ENCODE results near the gene METTL21A.
"Not testable (repeated sequence)": the region's sequence is repeated elsewhere in the genome, so short reads cannot be mapped to it uniquely, and the experiment has no call there.

Gene METTL21A

GRCh38 chr2:207625014-207625907 is at the start of gene METTL21A:
Gene METTL21A, minus strand, starts transcription at chr2:207625394. Its CDS starts 1,019 bp downstream, at chr2:207624375.
- no peaks in the 10 kb centered on the region for H3K9me3 Mint-ChIP-seq (ENCODE audit: low read depth)
- H3K27ac Mint-ChIP-seq, result peak within 1 kb of the TSS; percentile 97
- peak within 1 kb of the TSS; percentile 95 for H3K4me3 Mint-ChIP-seq
- peaks cover 49% of the 10 kb centered on the region for H3K4me1 Mint-ChIP-seq (ENCODE audit: low read depth)
- H3K27me3 Mint-ChIP-seq, result no peaks in the 10 kb centered on the region
- H3K36me3 Mint-ChIP-seq, result peaks cover 5% of the 10 kb centered on the region

- H3K27ac Mint-ChIP-seq, result no peak overlapping the region
Observed at GRCh38 chr2:207674826-207675225, 49.6 kb upstream of the METTL21A start.

GRCh38 chr2:207674266-207674774 is 49.1 kb upstream of the METTL21A start:
- Mint-ChIP-seq H3K27ac (no peak overlapping the region), H3K4me1 (ENCODE audit: low read depth) (no peaks in the 10 kb centered on the region), H3K27me3 (no peaks in the 10 kb centered on the region), H3K36me3 (no peaks in the 10 kb centered on the region), H3K4me3 (no peak overlapping the region), H3K9me3 (ENCODE audit: low read depth) (no peaks in the 10 kb centered on the region)

More at GRCh38 chr2:207674826-207675225, 49.6 kb upstream of the METTL21A start:
- Mint-ChIP-seq H3K4me1 (ENCODE audit: low read depth) (no peaks in the 10 kb centered on the region), H3K4me3 (no peak overlapping the region), H3K9me3 (ENCODE audit: low read depth) (no peaks in the 10 kb centered on the region), H3K27me3 (peaks cover 3% of the 10 kb centered on the region), H3K36me3 (no peaks in the 10 kb centered on the region)

- H3K9me3 Mint-ChIP-seq (ENCODE audit: low read depth), result no peaks in the 10 kb centered on the region
- H3K4me1 Mint-ChIP-seq (ENCODE audit: low read depth), result no peaks in the 10 kb centered on the region
- H3K27ac Mint-ChIP-seq, result no peak overlapping the region
- H3K36me3 Mint-ChIP-seq, result no peaks in the 10 kb centered on the region
- no peaks in the 10 kb centered on the region for H3K27me3 Mint-ChIP-seq
- H3K4me3 Mint-ChIP-seq, result no peak overlapping the region
Observed at GRCh38 chr2:207673431-207673830, 48.2 kb upstream of the METTL21A start.

GRCh38 chr2:207670887-207671286 is 45.7 kb upstream of the METTL21A start:
- Mint-ChIP-seq H3K9me3 (ENCODE audit: low read depth) (no peaks in the 10 kb centered on the region), H3K36me3 (no peaks in the 10 kb centered on the region), H3K4me3 (no peak overlapping the region), H3K4me1 (ENCODE audit: low read depth) (no peaks in the 10 kb centered on the region), H3K27me3 (no peaks in the 10 kb centered on the region), H3K27ac (no peak overlapping the region)

- no peak overlapping the region for H3K4me3 Mint-ChIP-seq
- H3K27ac Mint-ChIP-seq, result no peak overlapping the region
- H3K27me3 Mint-ChIP-seq, result no peaks in the 10 kb centered on the region
- H3K9me3 Mint-ChIP-seq (ENCODE audit: low read depth), result no peaks in the 10 kb centered on the region
- H3K36me3 Mint-ChIP-seq, result no peaks in the 10 kb centered on the region
- H3K4me1 Mint-ChIP-seq (ENCODE audit: low read depth), result no peaks in the 10 kb centered on the region
Observed at GRCh38 chr2:207663870-207664545, 38.8 kb upstream of the METTL21A start.

GRCh38 chr2:207662203-207662602 is 37.0 kb upstream of the METTL21A start:
- H3K27ac Mint-ChIP-seq, result no peak overlapping the region
- H3K36me3 Mint-ChIP-seq, result no peaks in the 10 kb centered on the region
- no peaks in the 10 kb centered on the region for H3K9me3 Mint-ChIP-seq (ENCODE audit: low read depth)
- no peaks in the 10 kb centered on the region for H3K4me1 Mint-ChIP-seq (ENCODE audit: low read depth)
- H3K4me3 Mint-ChIP-seq, result no peak overlapping the region
- no peaks in the 10 kb centered on the region for H3K27me3 Mint-ChIP-seq

- H3K4me1 Mint-ChIP-seq (ENCODE audit: low read depth), result no peaks in the 10 kb centered on the region
- no peak overlapping the region for H3K4me3 Mint-ChIP-seq
- no peaks in the 10 kb centered on the region for H3K36me3 Mint-ChIP-seq
- H3K9me3 Mint-ChIP-seq (ENCODE audit: low read depth), result no peaks in the 10 kb centered on the region
- no peak overlapping the region for H3K27ac Mint-ChIP-seq
- no peaks in the 10 kb centered on the region for H3K27me3 Mint-ChIP-seq
Observed at GRCh38 chr2:207660994-207661393, 35.8 kb upstream of the METTL21A start.

GRCh38 chr2:207658156-207658555 is 33.0 kb upstream of the METTL21A start:
- H3K36me3 Mint-ChIP-seq, result no peaks in the 10 kb centered on the region
- H3K27me3 Mint-ChIP-seq, result no peaks in the 10 kb centered on the region
- no peak overlapping the region for H3K4me3 Mint-ChIP-seq
- H3K27ac Mint-ChIP-seq, result no peak overlapping the region
- no peaks in the 10 kb centered on the region for H3K4me1 Mint-ChIP-seq (ENCODE audit: low read depth)
- no peaks in the 10 kb centered on the region for H3K9me3 Mint-ChIP-seq (ENCODE audit: low read depth)

- no peak overlapping the region for H3K4me3 Mint-ChIP-seq
- H3K9me3 Mint-ChIP-seq (ENCODE audit: low read depth), result no peaks in the 10 kb centered on the region
- H3K27ac Mint-ChIP-seq, result no peak overlapping the region
- no peaks in the 10 kb centered on the region for H3K4me1 Mint-ChIP-seq (ENCODE audit: low read depth)
- H3K36me3 Mint-ChIP-seq, result no peaks in the 10 kb centered on the region
- no peaks in the 10 kb centered on the region for H3K27me3 Mint-ChIP-seq
Observed at GRCh38 chr2:207655000-207655399, 29.8 kb upstream of the METTL21A start.

GRCh38 chr2:207646582-207646981 is 21.4 kb upstream of the METTL21A start:
- not testable (repeated sequence) for H3K4me3 Mint-ChIP-seq; H3K4me1 Mint-ChIP-seq (ENCODE audit: low read depth); H3K27me3 Mint-ChIP-seq; H3K36me3 Mint-ChIP-seq; H3K9me3 Mint-ChIP-seq (ENCODE audit: low read depth); H3K27ac Mint-ChIP-seq

GRCh38 chr2:207643892-207644291 is 18.7 kb upstream of the METTL21A start:
- Mint-ChIP-seq H3K4me3 (no peak overlapping the region), H3K27me3 (peaks cover 6% of the 10 kb centered on the region), H3K9me3 (ENCODE audit: low read depth) (no peaks in the 10 kb centered on the region), H3K4me1 (ENCODE audit: low read depth) (no peaks in the 10 kb centered on the region), H3K27ac (no peak overlapping the region), H3K36me3 (peaks cover 6% of the 10 kb centered on the region)

- Mint-ChIP-seq H3K4me1 (ENCODE audit: low read depth) (no peaks in the 10 kb centered on the region), H3K27me3 (peaks cover 6% of the 10 kb centered on the region), H3K27ac (no peak overlapping the region), H3K4me3 (no peak overlapping the region), H3K9me3 (ENCODE audit: low read depth) (no peaks in the 10 kb centered on the region), H3K36me3 (peaks cover 6% of the 10 kb centered on the region)
Observed at GRCh38 chr2:207640661-207641060, 15.5 kb upstream of the METTL21A start.

GRCh38 chr2:207640160-207640559 is 15.0 kb upstream of the METTL21A start:
- Mint-ChIP-seq H3K36me3 (peaks cover 6% of the 10 kb centered on the region), H3K4me1 (ENCODE audit: low read depth) (no peaks in the 10 kb centered on the region), H3K4me3 (no peak overlapping the region), H3K27ac (no peak overlapping the region), H3K9me3 (ENCODE audit: low read depth) (no peaks in the 10 kb centered on the region), H3K27me3 (peaks cover 6% of the 10 kb centered on the region)

GRCh38 chr2:207639288-207639687 is 14.1 kb upstream of the METTL21A start:
- H3K9me3 Mint-ChIP-seq (ENCODE audit: low read depth); H3K27ac Mint-ChIP-seq; H3K4me1 Mint-ChIP-seq (ENCODE audit: low read depth); H3K36me3 Mint-ChIP-seq; H3K4me3 Mint-ChIP-seq; H3K27me3 Mint-ChIP-seq: not testable (repeated sequence)

All from activated naive CD8-positive, alpha-beta T cell (primary cell).